SKM-1 (cell line): ENCODE results near the gene C9.
"Not testable (repeated sequence)": the region's sequence is repeated elsewhere in the genome, so short reads cannot be mapped to it uniquely, and the experiment has no call there.

Source experiments
- DNase-seq: peaks from one replicate; lab custom pipeline; 2025; ENCODE audit not compliant: unreplicated experiment; lab: John Stamatoyannopoulos, UW

C9 gene

GRCh38 chr5:39373791-39374190 lies 9.5 kb upstream of the C9 start:
- no peak for DNase-seq

- no peak for DNase-seq
Observed at GRCh38 chr5:39371367-39371635, 7.0 kb upstream of the C9 start.

GRCh38 chr5:39370555-39371366 lies 6.5 kb upstream of the C9 start:
- no peak for DNase-seq

GRCh38 chr5:39369123-39369815 lies 5.0 kb upstream of the C9 start:
- no peak for DNase-seq

GRCh38 chr5:39368116-39368515 lies 3.8 kb upstream of the C9 start:
- DNase-seq, result no peak

GRCh38 chr5:39367711-39368110 lies 3.4 kb upstream of the C9 start:
- no peak for DNase-seq

- no peak for DNase-seq
Observed at GRCh38 chr5:39363217-39363616, 1.1 kb downstream of the C9 start.

GRCh38 chr5:39362646-39363045 lies 1.6 kb downstream of the C9 start:
- DNase-seq, result no peak

- DNase-seq, result no peak
Observed at GRCh38 chr5:39361306-39361705, 3.0 kb downstream of the C9 start.

GRCh38 chr5:39360471-39361111 lies 3.7 kb downstream of the C9 start:
- DNase-seq, result no peak

- DNase-seq, result no peak
Observed at GRCh38 chr5:39356263-39356662, 8.0 kb downstream of the C9 start.

GRCh38 chr5:39355324-39355723 lies 9.0 kb downstream of the C9 start:
- no peak for DNase-seq

- no peak for DNase-seq
Observed at GRCh38 chr5:39353717-39354399, 10.4 kb downstream of the C9 start.

- DNase-seq, result no peak
Observed at GRCh38 chr5:39352951-39353350, 11.3 kb downstream of the C9 start.

GRCh38 chr5:39352170-39352569 lies 12.1 kb downstream of the C9 start:
- DNase-seq, result no peak

- DNase-seq, result no peak
Observed at GRCh38 chr5:39349484-39349883, 14.8 kb downstream of the C9 start.

- no peak for DNase-seq
Observed at GRCh38 chr5:39342460-39342859, 21.8 kb downstream of the C9 start.

GRCh38 chr5:39341896-39342295 lies 22.4 kb downstream of the C9 start:
- DNase-seq, result no peak

- no peak for DNase-seq
Observed at GRCh38 chr5:39340506-39340905, 23.8 kb downstream of the C9 start.

- no peak for DNase-seq
Observed at GRCh38 chr5:39337252-39337915, 26.9 kb downstream of the C9 start.

- not testable (repeated sequence) for DNase-seq
Observed at GRCh38 chr5:39334296-39334695, 30.0 kb downstream of the C9 start.
